ENCODE results near the gene FMN2. TPM values are rescaled to one million over a fixed set of nuclear protein-coding genes. Genes with fewer than 3 reads are reported as not detected.

Gene FMN2
- total RNA-seq, 2 experiments from 2014 or later: not detected

GRCh38 chr1:240341365-240342250, 249.9 kb downstream of the FMN2 start:
- Histone ChIP-seq H3K9me3 (ENCODE audit: control insufficient read depth in 1 of 2, insufficient read depth in 1 of 2, low read length in 2 of 2) (peaks cover 0 to 7% of the 10 kb centered on the region in 2 experiments), H3K4me3 (ENCODE audit: low read length) (no peak overlapping the region), H3K27me3 (ENCODE audit: control insufficient read depth in 1 of 2, insufficient read depth in 2 of 2, low read length in 2 of 2) (no peaks in the 10 kb centered on the region), H3K4me1 (ENCODE audit: insufficient read depth, low read length) (no peaks in the 10 kb centered on the region), H3K36me3 (ENCODE audit: insufficient read depth, low read length) (no peaks in the 10 kb centered on the region), H3K27ac (ENCODE audit: low read depth in 1 of 2, low read length in 2 of 2) (no peak overlapping the region)
- no peaks in the 10 kb centered on the region for H3K9me3 Mint-ChIP-seq
- H3K36me3 Mint-ChIP-seq (ENCODE audit: low read depth): no peaks in the 10 kb centered on the region
- POLR2A ChIA-PET: no interaction called here
- no peaks in the 10 kb centered on the region for H3K4me1 Mint-ChIP-seq (ENCODE audit: low read depth)
- DNase-seq (no peak), ATAC-seq (ENCODE audit: poor library complexity) (no peak)
- H3K27me3 Mint-ChIP-seq: no peaks in the 10 kb centered on the region
- no peak for TF ChIP-seq CTCF (IDR thresholded peaks at IDR 0.05)
- no peak overlapping the region for H3K4me3 Mint-ChIP-seq
- CTCF ChIA-PET: no interaction called here
- intact Hi-C loops (cut with DNase I, micrococcal nuclease): no loop called here
- H3K27ac Mint-ChIP-seq: no peak overlapping the region

GRCh38 chr1:240342251-240342625, 250.6 kb downstream of the FMN2 start:
- H3K36me3 ChIP-seq (ENCODE audit: insufficient read depth, low read length): no peaks in the 10 kb centered on the region
- DNase-seq (no peak), ATAC-seq (ENCODE audit: poor library complexity) (no peak)
- no peaks in the 10 kb centered on the region for H3K36me3 Mint-ChIP-seq (ENCODE audit: low read depth)
- no peaks in the 10 kb centered on the region for H3K4me1 ChIP-seq (ENCODE audit: insufficient read depth, low read length)
- CTCF ChIA-PET: no interaction called here
- intact Hi-C loops (cut with DNase I, micrococcal nuclease): no loop called here
- no peaks in the 10 kb centered on the region for H3K4me1 Mint-ChIP-seq (ENCODE audit: low read depth)
- POLR2A ChIA-PET: no interaction called here
- H3K27me3 Mint-ChIP-seq: no peaks in the 10 kb centered on the region
- H3K4me3 ChIP-seq (ENCODE audit: low read length): no peak overlapping the region
- H3K4me3 Mint-ChIP-seq: no peak overlapping the region
- no peaks in the 10 kb centered on the region for H3K9me3 Mint-ChIP-seq
- no peaks in the 10 kb centered on the region for H3K27me3 ChIP-seq (ENCODE audit: control insufficient read depth in 1 of 2, insufficient read depth in 2 of 2, low read length in 2 of 2)
- H3K27ac Mint-ChIP-seq: no peak overlapping the region
- peaks cover 0 to 7% of the 10 kb centered on the region in 2 experiments for H3K9me3 ChIP-seq (ENCODE audit: control insufficient read depth in 1 of 2, insufficient read depth in 1 of 2, low read length in 2 of 2)
- no peak for TF ChIP-seq CTCF (IDR thresholded peaks at IDR 0.05)
- no peak overlapping the region for H3K27ac ChIP-seq (ENCODE audit: low read depth in 1 of 2, low read length in 2 of 2)

- Histone ChIP-seq H3K36me3 (ENCODE audit: insufficient read depth, low read length) (no peaks in the 10 kb centered on the region), H3K27ac (ENCODE audit: low read depth in 1 of 2, low read length in 2 of 2) (no peak overlapping the region), H3K4me1 (ENCODE audit: insufficient read depth, low read length) (no peaks in the 10 kb centered on the region), H3K27me3 (ENCODE audit: control insufficient read depth in 1 of 2, insufficient read depth in 2 of 2, low read length in 2 of 2) (no peaks in the 10 kb centered on the region), H3K4me3 (ENCODE audit: low read length) (no peak overlapping the region), H3K9me3 (ENCODE audit: control insufficient read depth in 1 of 2, insufficient read depth in 1 of 2, low read length in 2 of 2) (peaks cover 0 to 7% of the 10 kb centered on the region in 2 experiments)
- Mint-ChIP-seq H3K36me3 (ENCODE audit: low read depth) (no peaks in the 10 kb centered on the region), H3K9me3 (no peaks in the 10 kb centered on the region), H3K27me3 (no peaks in the 10 kb centered on the region), H3K4me1 (ENCODE audit: low read depth) (no peaks in the 10 kb centered on the region), H3K27ac (no peak overlapping the region), H3K4me3 (no peak overlapping the region)
- DNase-seq (no peak), ATAC-seq (ENCODE audit: poor library complexity) (no peak)
- POLR2A ChIA-PET: no interaction called here
- intact Hi-C loops (cut with DNase I, micrococcal nuclease): no loop called here
- no peak for TF ChIP-seq CTCF (IDR thresholded peaks at IDR 0.05)
- CTCF ChIA-PET: no interaction called here
Observed at GRCh38 chr1:240343045-240343444, 251.4 kb downstream of the FMN2 start.
